WTC11 (cell line): ENCODE results near the gene ADAM29. TPM values are rescaled to one million over a fixed set of nuclear protein-coding genes. Genes with fewer than 3 reads are reported as not detected.

Experiments used
- ATAC-seq: fragments of 200-7000 bp; cut with Tn5 transposase; 2 replicates; pipeline ENCODE4 v1.10.0; 2021; ENCODE audit warnings: mild to moderate bottlenecking, moderate library complexity
- CTCF ChIA-PET: fragments of 300-600 bp; sonication (Branson Sonifier 250); formaldehyde crosslinking; loops from one replicate; lab custom pipeline; 2021; ENCODE audit warnings: antibody characterized with exemption; lab: Charles Lee
- POLR2A ChIA-PET: fragments of 350-600 bp; sonication (Branson Sonifier 250); formaldehyde crosslinking; loops from one replicate; lab custom pipeline; 2021; ENCODE audit warnings: antibody characterized with exemption; lab: Charles Lee
- DNase-seq: peaks from one replicate; pipeline ENCODE4 v3.0.0; 2021; ENCODE audit warnings: low spot score
- H3K27ac Mint-ChIP-seq: 2 replicates; pipeline ENCODE4 v1.8.0; 2021; ENCODE audit warnings: mixed read lengths
- H3K27me3 Mint-ChIP-seq: 2 replicates; pipeline ENCODE4 v1.8.0; 2021; ENCODE audit warnings: low read depth, mild to moderate bottlenecking, moderate library complexity, mixed read lengths
- H3K36me3 Mint-ChIP-seq: 2 replicates; pipeline ENCODE4 v1.8.0; 2021; ENCODE audit warnings: mixed read lengths
- H3K4me1 Mint-ChIP-seq: 2 replicates; pipeline ENCODE4 v1.8.0; 2022; ENCODE audit warnings: mixed read lengths
- H3K4me3 Mint-ChIP-seq: 2 replicates; pipeline ENCODE4 v1.8.0; 2021; ENCODE audit warnings: mild to moderate bottlenecking, moderate library complexity, mixed read lengths
- H3K9me3 Mint-ChIP-seq: 2 replicates; pipeline ENCODE4 v1.8.0; 2021; ENCODE audit warnings: mixed read lengths
- AFF4 ChIP-seq: sonication (generic); formaldehyde crosslinking; IDR thresholded peaks from 2 replicates; pipeline ENCODE4 v1.8.1; 2023; ENCODE audit warnings: mild to moderate bottlenecking, missing genetic modification reagents, borderline replicate concordance
- ATF6 ChIP-seq: sonication (generic); formaldehyde crosslinking; IDR thresholded peaks from 2 replicates; pipeline ENCODE4 v1.8.1; 2023; ENCODE audit warnings: mild to moderate bottlenecking, missing genetic modification reagents
- E2F1 ChIP-seq: sonication (generic); formaldehyde crosslinking; IDR thresholded peaks from 2 replicates; pipeline ENCODE4 v1.8.0; 2022; ENCODE audit warnings: mild to moderate bottlenecking, missing genetic modification reagents
- E2F5 ChIP-seq: sonication (generic); formaldehyde crosslinking; IDR thresholded peaks from 2 replicates; pipeline ENCODE4 v1.8.1; 2022; ENCODE audit warnings: mild to moderate bottlenecking, moderate library complexity, missing genetic modification reagents
- ELF4 ChIP-seq: sonication (generic); formaldehyde crosslinking; IDR thresholded peaks from 2 replicates; pipeline ENCODE4 v1.8.1; 2022; ENCODE audit warnings: low read depth, mild to moderate bottlenecking, moderate library complexity, missing genetic modification reagents
- ETV6 ChIP-seq: sonication (generic); formaldehyde crosslinking; IDR thresholded peaks from 2 replicates; pipeline ENCODE4 v1.8.1; 2022; ENCODE audit warnings: mild to moderate bottlenecking, missing genetic modification reagents
- GTF2I ChIP-seq: fragments of 250-450 bp; sonication (Bioruptor Pico); conservative IDR thresholded peaks from 2 replicates; pipeline ENCODE4 v1.4.0; 2021; ENCODE audit warnings: mild to moderate bottlenecking
- IRF1 ChIP-seq: sonication (generic); formaldehyde crosslinking; IDR thresholded peaks from 2 replicates; pipeline ENCODE4 v1.8.0; 2023; ENCODE audit warnings: missing genetic modification reagents
- USF1 ChIP-seq: sonication (generic); formaldehyde crosslinking; IDR thresholded peaks from 2 replicates; pipeline ENCODE4 v1.8.0; 2022; ENCODE audit warnings: mild to moderate bottlenecking, missing genetic modification reagents
- USF2 ChIP-seq: sonication (generic); formaldehyde crosslinking; IDR thresholded peaks from 2 replicates; pipeline ENCODE4 v1.8.1; 2023; ENCODE audit warnings: mild to moderate bottlenecking, missing genetic modification reagents, moderate library complexity
- ZBTB43 ChIP-seq: sonication (generic); formaldehyde crosslinking; IDR thresholded peaks from 2 replicates; pipeline ENCODE4 v1.8.1; 2023; ENCODE audit warnings: mild to moderate bottlenecking, missing genetic modification reagents
- ZNF263 ChIP-seq: sonication (generic); formaldehyde crosslinking; IDR thresholded peaks from 2 replicates; pipeline ENCODE4 v1.8.1; 2022; ENCODE audit warnings: low read depth, mild to moderate bottlenecking, moderate library complexity, missing genetic modification reagents
- ZNF317 ChIP-seq: sonication (generic); formaldehyde crosslinking; IDR thresholded peaks from 2 replicates; pipeline ENCODE4 v1.8.1; 2023; ENCODE audit warnings: low read depth, mild to moderate bottlenecking, moderate library complexity, missing genetic modification reagents, borderline replicate concordance
- total RNA-seq: library from RNA; stranded (reverse); gene quantifications from 3 replicates; pipeline ENCODE4 v1.2.3, GENCODE V29; 2021

ADAM29 gene
- total RNA-seq, 1 experiment from 2014 or later, result not detected

- TF ChIP-seq AFF4 (CRISPR knock-in tag), result no peak
- no peak for TF ChIP-seq IRF1 (CRISPR knock-in tag)
- no peak for TF ChIP-seq E2F5 (CRISPR knock-in tag)
- TF ChIP-seq ETV6 (CRISPR knock-in tag), result no peak
- ATAC-seq (no peak), DNase-seq (no peak)
- Mint-ChIP-seq H3K27me3 (no peaks in the 10 kb centered on the region), H3K36me3 (peaks cover 21% of the 10 kb centered on the region), H3K9me3 (peaks cover 59% of the 10 kb centered on the region), H3K27ac (no peak overlapping the region), H3K4me1 (peaks cover 6% of the 10 kb centered on the region; the same call in 1 of the 2 replicates), H3K4me3 (no peak overlapping the region)
- ChIA-PET POLR2A (no interaction called here), CTCF (no interaction called here)
Measured at GRCh38 chr4:174989791-174990190, 71.6 kb downstream of the ADAM29 start.

- 0 out of 2 replicates have a peak, but pooled peaks cover 2% of the 10 kb centered on the region for H3K27me3 Mint-ChIP-seq
- no peak overlapping the region for H3K4me3 Mint-ChIP-seq
- no peak for ATAC-seq
- no peak for TF ChIP-seq USF1
- no peak for TF ChIP-seq GTF2I (CRISPR knock-in tag)
- no peak for TF ChIP-seq ELF4 (CRISPR knock-in tag)
- TF ChIP-seq E2F1 (CRISPR knock-in tag), result no peak
- TF ChIP-seq ZBTB43 (CRISPR knock-in tag), result no peak
- TF ChIP-seq USF2 (CRISPR knock-in tag), result no peak
- no peak for TF ChIP-seq ZNF263 (CRISPR knock-in tag)
- TF ChIP-seq ZNF317 (CRISPR knock-in tag), result no peak
- no peak for TF ChIP-seq ATF6 (CRISPR knock-in tag)
- no peak for DNase-seq
- peaks cover 4% of the 10 kb centered on the region; the same call in 1 of the 2 replicates for H3K36me3 Mint-ChIP-seq
- ChIA-PET POLR2A (no interaction called here), CTCF (no interaction called here)
- no peaks in the 10 kb centered on the region for H3K4me1 Mint-ChIP-seq
- H3K27ac Mint-ChIP-seq, result no peak overlapping the region
- H3K9me3 Mint-ChIP-seq, result peaks cover 35% of the 10 kb centered on the region
Measured at GRCh38 chr4:174993916-174994315, 75.8 kb downstream of the ADAM29 start.
